ENCODE data around the gene MRPS2. TPM values are rescaled to one million over a fixed set of nuclear protein-coding genes. Genes with fewer than 3 reads are reported as not detected.

MRPS2 gene
- polyA plus RNA-seq, 4 donors: 43.9 to 62.1 (median 54.0) TPM

DNA sequence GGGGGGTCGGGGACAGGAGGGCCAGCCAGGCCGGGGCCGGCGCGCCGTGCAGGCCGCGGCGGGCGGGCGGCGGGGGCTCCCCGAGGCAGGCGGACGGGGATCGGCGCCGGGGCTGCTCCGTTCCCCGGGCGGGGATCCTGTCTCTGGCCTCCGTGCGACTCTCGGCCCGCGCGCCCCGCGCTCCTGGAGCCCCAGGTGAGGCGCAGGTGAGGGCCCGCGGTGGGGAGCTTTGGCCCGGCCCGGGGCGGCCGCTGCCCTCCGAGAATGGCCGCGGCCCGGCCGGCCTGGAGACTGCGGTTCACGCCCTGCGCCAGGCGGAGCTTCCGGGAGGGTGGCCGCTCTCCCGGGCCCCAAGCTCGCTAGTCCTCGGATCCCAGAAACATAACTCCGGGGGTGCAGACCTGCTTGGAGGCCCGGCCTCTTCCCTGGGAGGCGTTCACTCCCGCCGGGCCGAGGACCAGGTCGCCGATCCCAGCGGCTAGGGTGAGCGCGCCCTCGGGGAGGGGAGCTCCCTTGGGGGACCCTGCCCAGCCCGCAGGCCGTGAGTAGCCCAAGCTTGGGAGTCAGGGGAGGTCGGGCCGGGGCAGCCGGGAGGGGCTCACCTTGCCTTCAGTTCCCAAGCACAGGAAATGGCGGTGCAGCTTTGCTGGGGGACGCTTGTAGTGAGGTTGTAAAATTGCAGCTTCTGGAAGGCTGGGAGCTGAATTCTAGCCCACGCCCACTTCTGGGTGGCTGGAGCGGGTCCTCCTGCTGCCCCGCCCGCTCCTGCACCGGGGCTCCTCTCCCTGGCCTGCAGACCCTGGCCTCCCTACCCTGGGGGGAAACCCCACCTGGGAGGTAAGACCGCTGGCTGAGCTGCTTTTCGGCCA is 20.2 kb upstream of the MRPS2 start:
- no peak for DNase-seq (ENCODE audit: low read depth in 4 of 4, low spot score in 2 of 4)

DNA sequence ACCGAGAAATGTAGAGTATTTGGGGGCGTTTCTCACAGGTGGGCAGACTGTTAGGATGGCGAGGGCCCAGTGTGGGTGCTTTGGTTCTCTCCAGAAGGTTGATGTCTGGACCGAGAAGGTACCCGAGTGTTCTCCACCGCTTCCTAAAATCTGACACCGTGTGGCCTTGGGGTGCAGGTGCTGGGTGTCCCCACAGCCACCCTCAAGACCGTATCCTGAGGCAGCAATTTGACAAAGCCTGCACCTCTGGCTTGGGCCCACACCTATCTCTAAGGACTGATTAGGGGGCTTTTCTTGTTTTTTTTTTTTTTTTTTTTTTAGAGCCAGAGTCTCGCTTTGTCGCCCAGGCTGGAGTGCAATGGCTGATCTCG is 19.6 kb upstream of the MRPS2 start:
- no peak for DNase-seq (ENCODE audit: low read depth in 4 of 4, low spot score in 2 of 4)

DNA sequence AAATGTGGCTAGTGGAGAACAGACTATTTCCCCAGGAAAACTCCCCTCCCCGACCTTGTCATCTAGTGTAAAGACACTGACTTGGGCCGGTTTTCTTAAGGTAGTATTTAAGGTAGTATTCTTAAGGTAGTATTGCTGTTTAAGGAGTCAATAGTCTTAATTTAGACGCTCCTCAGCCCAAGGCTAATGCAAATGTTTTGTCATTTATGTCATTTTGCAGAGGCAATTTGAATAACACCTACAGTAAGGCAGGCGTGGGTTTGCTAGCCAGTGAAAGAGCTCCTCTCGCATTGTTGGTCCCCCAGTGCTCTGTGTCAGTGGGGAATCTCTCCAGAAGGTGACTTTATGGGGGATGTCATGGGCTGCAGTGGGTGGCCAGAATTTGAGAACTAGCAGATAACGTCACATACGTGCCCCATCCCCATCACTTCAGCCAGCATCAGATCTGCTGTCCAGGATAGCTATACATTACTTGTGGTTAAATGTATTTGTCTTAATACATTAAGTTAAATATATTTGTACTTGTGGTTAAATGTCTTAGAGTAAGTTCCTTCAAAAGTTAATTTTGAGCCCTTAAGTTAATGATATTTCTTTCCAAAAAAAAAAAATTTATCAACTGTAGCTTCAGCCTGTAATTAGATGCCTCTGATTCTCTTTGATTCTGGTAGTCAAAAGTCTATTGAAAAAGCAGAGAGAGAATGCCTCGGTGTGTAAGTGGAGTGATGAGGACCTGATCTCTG is 18.3 kb upstream of the MRPS2 start:
- DNase-seq (ENCODE audit: low read depth in 4 of 4, low spot score in 2 of 4): no peak

DNA sequence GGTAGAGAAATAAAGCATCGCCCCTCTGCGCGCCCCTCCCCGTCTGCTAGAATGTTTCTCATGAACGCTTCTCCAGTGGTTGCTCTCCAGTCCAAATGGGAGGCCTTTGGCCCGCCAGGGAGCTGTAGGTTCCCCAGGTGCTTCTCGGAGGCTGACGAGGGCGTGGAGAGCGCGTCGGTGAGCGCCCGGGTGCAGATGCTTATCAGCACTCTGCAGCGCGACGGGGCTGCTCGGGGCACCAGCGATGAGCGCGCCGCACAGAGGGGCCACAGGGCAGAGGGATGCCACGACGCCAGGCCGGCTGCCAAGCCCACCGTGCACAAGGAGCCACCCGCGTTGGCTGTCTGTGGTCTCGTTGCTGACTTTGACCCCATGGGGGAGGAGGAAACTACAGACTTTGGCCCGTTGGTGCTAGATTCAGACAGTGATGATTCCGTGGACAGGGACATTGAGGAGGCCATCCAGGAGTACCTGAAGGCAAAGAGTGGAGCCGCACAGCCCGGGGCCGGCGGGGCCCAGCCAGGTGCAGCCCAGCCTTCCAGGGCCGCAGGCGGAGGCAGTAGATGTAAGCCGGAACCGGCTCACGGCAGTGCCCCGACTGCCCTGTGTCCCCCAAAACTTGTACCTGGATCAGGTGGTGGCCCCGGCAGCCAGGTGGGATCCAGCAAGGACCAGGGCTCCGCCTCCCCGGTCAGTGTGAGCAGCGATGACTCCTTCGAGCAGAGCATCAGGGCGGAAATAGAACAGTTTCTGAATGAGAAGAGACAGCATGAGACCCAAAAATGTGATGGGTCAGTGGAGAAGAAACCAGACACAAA is 15.8 kb upstream of the MRPS2 start:
- DNase-seq (ENCODE audit: low read depth in 4 of 4, low spot score in 2 of 4): no peak

DNA sequence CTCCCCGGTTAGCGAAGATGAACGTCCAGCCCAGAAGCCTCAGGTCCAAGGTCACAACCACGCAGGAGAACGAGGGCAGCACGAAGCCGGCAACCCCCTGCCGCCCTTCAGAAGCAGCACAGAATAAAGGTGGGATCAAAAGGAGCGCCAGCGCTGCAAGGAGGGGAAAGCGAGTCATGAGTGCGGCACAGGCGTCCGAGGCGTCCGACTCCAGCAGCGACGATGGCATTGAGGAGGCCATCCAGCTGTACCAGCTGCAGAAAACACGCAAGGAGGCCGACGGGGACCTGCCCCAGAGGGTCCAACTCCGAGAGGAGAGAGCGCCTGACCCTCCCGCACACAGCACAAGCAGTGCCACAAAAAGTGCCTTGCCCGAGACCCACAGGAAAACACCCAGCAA is 15.1 kb upstream of the MRPS2 start:
- no peak for DNase-seq (ENCODE audit: low read depth in 4 of 4, low spot score in 2 of 4)

DNA sequence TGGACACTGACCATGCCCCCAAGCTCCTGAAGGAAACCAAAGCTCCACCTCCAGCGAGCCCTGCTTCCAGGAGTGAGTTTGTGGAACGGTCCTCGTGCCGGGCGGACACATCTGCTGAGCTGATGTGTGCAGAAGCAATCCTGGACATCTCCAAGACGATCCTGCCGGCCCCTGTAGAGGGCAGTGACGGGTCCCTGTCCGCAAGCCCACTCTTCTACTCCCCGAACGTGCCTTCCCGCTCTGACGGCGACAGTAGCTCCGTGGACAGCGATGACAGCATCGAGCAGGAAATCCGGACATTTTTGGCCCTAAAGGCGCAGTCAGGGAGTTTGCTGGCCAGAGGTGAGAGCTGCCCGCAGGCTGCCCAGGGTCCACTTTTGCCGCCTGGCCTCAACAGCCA is 14.7 kb upstream of the MRPS2 start:
- no peak for DNase-seq (ENCODE audit: low read depth in 4 of 4, low spot score in 2 of 4)

DNA sequence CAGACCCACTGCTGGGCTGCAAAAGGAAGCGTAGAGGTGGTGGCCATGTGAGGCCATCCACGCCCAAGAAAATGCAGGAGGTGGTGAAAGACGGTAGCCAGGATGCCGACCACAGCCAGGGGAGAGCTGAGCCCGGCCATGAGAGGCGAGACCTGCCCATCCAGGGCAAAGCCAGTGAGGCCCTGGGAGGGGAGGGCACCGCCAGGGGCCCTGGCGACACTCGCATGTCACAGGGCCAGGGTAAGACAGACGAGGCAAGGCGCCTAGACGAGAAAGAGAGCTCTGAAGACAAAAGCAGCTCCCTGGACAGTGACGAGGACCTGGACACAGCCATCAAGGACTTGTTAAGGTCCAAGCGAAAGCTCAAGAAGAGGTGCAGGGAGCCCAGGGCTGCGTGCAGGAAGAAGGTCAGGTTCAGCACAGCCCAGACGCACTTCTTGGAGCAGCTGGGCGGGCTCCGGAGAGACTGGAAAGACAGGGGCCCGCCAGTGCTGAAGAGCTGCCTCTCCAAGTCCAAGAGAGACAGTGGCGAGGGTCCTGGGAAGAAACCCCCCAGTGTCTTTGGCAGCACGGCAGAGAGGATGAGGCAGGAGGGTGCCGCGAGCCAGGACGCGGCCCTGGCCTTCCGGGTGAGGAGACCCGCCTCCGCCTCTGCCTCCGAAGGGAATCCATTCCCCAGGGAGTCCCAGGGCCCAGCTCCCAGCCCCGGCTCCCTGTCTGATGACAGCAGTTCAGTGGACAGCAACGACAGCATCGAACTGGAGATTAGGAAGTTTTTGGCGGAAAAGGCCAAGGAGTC is 14.0 kb upstream of the MRPS2 start:
- no peak for DNase-seq (ENCODE audit: low read depth in 4 of 4, low spot score in 2 of 4)

DNA sequence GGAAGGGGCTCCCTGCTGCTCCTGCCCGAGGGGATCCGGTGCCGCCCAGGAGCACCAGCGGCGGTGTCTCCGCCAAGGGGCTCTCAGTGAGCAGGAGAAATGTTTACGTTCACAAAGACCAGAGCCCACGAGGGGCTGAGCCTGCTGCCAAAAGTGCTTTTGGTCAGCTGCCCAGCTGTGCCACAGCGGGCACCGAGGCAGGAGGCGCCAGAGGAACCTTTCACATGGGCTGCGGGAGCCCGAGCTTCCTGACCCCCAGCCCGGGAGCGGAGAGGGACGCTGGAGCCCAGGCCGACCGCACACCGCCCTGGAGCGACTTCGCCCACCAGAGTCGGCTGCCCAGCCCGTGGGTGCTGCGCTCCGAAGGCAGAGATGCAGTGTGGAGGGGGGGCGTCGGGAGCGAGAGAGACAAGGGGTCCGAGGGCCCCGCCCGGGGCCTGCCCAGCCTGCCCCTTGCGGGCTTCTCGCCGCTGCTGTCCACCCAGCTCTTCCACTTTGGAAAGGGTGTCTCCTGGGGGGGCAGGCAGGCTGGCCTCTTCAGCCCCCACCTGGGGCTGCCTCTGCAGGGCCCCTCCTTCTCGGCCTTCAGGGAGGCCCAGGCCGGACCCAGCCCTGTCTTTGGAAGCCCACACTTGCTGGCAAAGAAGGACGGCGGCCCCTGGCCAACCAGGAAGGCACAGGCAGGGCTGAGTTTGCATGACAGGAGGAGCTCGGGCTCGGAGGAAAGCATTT is 13.0 kb upstream of the MRPS2 start:
- DNase-seq (ENCODE audit: low read depth in 4 of 4, low spot score in 2 of 4): no peak

DNA sequence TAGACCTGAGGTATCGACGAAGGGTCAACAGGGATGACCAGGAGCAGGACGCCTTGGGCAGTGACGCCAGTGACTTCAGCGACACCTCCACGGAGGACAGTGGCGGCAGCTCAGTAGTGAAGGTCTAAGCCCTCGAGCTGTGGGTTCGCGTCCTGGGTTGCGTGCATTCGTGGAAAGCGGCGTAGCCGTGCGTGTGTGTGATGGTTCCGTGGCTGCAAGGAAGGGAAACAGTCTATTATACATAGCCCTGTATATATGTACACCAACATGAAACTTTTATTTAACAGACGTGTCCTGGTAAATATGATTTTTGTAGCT is 12.5 kb upstream of the MRPS2 start:
- DNase-seq (ENCODE audit: low read depth in 4 of 4, low spot score in 2 of 4): no peak

DNA sequence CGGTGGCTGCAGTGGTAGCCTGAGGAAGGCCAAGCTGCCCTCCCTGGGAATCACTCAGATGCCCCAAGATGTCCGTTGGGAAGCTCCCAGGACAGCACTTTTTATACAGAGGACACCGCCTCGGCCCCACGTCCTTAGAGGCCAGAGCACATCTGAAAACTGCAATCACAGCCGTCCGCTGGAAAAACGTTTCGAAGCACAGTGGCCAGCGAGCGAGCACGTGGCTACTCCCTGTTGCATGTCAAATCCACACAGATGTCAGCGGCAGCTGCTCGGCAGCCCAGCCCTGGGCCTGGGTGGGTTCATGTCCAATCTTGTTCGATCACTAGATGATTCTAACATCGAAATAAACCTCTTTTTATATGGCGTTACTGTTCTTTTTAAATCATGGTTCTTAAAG is 12.0 kb upstream of the MRPS2 start:
- no peak for DNase-seq (ENCODE audit: low read depth in 4 of 4, low spot score in 2 of 4)

DNA sequence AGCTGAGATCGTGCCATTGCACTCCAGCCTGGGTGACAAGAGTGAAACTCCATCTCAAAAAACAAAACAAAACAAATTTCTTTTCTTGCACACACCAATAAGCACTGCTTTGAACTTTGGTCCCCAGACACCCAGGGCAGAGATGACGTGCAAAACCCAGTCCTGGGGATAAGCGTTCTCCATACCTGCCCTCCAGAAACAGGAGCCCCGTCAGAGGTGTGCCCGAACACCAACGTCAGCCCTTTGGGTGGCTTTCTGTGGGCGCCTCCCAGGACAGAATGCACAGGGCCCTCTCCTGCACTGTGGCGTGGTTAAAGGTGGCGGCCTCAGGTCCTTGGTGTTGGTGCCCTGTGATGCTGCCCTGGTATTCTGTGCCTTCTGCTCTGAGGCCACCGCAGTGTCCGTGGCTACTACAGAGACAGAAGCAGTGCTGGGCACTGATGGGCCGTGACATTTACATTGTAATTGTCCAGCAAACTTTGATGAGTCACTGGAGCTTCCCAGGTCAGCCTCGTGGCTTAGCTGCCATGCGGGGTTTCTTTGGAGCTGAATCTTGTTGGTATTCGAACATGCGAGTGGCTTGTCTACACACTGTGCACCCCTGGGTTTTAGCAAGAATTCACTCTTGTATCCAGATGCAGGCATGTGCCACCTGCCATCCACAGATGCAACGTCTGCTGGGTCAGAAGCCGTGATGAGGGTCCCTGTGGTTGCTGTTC is 11.1 kb upstream of the MRPS2 start:
- no peak for DNase-seq (ENCODE audit: low read depth in 4 of 4, low spot score in 2 of 4)

DNA sequence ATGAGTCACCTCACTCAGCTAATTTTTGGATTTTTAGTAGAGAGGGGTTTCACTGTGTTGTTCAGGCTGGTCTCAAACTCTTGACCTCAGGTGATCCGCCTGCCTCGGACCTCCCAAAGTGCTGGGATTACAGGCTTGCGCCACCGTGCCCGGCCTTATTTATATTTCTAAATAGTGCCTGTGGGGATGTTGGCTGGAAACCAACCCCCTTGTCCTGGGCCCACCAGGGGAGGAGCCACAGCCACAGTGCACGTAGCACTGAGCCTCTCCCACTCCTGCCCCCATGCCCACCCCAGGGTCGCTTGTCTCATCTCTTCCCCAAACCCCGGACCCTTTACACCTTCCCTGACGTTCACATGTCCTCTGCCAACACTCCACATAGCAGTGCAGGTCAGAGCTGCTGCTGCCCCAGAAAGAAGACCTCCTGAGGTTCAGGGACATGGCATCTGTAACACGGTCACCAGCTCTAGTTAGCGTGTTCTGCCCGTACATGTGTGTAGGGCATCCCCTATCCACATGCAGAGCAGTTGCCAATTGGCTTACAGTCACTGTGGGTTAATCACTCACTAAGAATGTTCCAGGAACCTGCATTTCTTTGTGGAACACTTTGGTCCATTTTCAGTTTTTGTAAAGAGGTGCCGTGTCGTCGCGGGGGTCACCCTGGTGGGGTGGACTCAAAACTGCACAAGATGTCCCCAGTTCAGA is 10.2 kb upstream of the MRPS2 start:
- no peak for DNase-seq (ENCODE audit: low read depth in 4 of 4, low spot score in 2 of 4)

DNA sequence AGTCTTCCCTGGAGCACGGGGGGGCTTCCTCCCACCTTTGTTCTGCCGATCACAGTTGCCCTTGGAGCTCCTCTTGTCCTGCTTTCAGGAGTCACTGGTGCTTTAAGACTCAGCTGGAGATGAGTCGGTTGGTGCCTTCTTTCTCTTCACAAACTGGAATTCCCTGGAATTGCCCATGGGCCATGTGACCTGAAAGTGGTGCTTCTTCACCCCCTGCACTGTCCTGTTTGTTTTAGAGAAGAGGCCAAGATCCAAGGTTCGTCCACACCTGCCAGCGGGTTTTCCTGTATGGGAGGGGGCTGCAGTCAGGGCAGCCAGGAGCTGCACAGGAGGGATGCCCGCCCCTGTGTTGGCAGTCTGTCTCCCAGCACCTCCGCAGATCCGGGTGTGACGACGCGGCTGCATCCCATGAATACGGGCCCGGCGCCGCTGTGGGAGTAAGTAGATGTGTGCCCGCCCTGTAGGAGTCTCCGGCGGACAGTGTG is 9.5 kb upstream of the MRPS2 start:
- no peak for DNase-seq (ENCODE audit: low read depth in 4 of 4, low spot score in 2 of 4)

DNA sequence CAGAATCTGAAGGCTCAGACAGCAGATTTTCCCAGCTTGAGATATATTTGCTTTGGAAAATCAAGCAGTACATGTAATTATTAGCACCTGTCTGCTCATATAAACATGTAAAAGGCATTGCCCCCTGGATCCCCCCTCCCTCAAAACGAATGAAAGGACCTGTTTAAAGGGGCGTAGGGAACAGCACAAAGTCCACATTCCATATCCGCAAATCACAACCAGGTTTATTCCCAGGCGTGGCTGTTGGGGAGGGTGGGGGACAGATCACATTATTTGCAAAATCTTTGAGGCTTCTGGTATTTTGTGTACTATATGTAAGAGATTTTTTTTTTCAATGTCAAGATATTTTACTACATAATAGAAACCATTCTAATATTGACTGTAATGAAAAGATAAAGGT is 8.7 kb upstream of the MRPS2 start:
- DNase-seq (ENCODE audit: low read depth in 4 of 4, low spot score in 2 of 4): no peak

DNA sequence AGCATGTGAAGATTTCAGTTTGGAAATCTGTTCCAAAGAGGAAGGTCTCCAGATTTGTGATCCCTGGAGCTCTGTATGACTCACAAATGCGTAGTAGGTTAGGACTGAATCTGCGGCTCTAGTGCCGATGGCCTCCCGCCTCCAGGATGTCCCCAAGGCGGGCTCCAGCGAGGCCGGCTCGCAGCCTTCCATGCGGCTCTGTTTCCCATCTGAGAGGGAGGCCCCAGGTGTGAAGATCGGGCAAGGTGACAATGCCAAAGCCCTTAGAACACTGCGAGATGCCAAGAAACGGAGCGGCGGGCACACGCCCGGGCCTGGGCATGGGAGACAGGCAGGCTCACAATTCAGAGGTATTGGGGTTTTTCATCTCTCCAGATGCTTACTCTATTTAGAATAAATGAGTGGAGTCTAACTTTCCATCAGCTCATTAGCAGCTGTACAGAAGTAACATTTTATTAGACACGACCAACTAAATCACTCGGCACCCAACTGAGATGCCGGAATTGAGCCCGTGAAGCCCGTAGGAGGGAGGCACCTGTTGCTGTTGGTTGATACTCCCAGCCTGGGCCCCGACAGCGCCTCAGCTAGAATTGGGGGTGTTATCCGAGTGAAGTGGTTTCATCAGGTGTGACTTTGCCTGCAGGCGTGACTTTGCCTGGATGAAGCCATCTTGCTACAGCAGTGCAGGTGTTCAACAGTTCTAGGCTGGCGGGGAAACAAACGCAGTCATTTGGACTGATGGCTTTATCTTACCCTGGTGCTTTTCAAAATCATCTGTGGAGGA is 7.4 kb upstream of the MRPS2 start:
- DNase-seq (ENCODE audit: low read depth in 4 of 4, low spot score in 2 of 4): no peak

DNA sequence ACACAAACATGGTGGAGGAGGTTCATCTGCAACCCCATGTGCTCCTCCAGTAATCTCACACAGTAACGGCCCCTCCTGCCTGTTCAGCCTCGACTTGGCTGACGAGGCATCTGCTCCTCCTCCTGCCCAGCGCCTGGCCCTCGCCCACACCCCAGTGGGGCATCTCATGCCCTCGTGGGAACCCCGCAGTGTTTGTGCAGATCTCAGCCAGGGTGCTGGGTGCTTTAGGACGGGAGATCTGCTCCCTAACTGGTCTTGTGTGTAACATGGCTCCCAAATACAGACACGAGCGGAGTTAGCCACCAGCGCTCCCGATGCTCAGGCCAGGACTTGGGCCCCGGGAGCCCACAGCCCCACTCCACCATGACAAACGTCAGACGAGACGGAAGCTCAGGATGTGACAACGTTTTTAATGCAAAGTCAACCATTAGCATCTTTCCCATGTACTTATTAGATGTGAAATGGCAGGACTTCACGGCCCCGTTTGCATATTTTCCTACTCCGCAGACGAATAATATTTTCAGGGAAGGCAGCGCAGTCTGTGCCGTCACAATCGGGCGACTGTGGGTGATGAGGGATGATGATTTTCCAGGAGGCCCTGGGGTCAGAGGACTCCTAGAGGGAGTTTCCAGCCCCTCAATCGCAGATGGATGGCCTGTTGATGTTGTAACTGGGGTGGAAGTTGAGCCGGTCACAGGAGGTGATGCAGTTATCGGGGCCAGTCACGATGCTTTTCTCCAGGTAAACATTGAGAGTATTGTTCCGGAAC is 5.5 kb upstream of the MRPS2 start:
- no peak for DNase-seq (ENCODE audit: low read depth in 4 of 4, low spot score in 2 of 4)

All from left renal cortex interstitium (tissue), 4 donors.